ENCODE measurements around the gene GOLIM4. TPM values are rescaled to one million over a fixed set of nuclear protein-coding genes. Genes with fewer than 3 reads are reported as not detected.

The GOLIM4 gene
- total and polyA plus RNA-seq, 2 experiments from 2014 or later: 34.4 to 50.5 TPM

DNA sequence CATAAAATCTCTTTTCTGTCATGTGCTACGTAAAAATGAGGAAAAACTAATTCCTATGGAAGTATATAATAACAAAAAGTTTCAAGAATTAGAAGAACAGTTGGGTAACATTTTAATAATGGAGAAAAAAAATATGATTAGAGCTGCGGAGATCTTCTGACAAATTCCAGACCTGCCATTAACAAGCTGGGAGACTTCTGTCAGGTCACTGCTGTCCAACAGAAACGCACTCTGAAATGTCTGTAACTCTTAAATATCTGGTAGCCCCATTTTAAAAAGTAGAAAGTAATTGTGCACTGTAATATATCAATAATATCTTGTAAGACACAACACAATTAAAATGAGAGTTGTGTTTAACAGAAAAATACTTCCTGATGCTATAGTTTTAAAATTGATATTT, 15.7 kb downstream of the GOLIM4 start:
- no peak overlapping the region for H3K4me3 Mint-ChIP-seq
- no peaks in the 10 kb centered on the region for H3K36me3 ChIP-seq (ENCODE audit: insufficient read depth)
- TF ChIP-seq EZH2 (IDR thresholded peaks at IDR 0.05; ENCODE audit: low read depth, unreplicated experiment) (no peak), JUNB (IDR thresholded peaks at IDR 0.05; ENCODE audit: unreplicated experiment) (no peak), NANOG (IDR thresholded peaks at IDR 0.05; ENCODE audit: borderline replicate concordance) (no peak), ZNF331 (CRISPR knock-in tag; IDR thresholded peaks at IDR 0.05; ENCODE audit: low read depth) (no peak), STAT1 (IDR thresholded peaks at IDR 0.05; ENCODE audit: unreplicated experiment) (no peak), ZNF114 (CRISPR knock-in tag; IDR thresholded peaks at IDR 0.05) (no peak), EZH2phosphoT487 (IDR thresholded peaks at IDR 0.05; ENCODE audit: unreplicated experiment) (no peak), CREB1 (CRISPR knock-in tag; IDR thresholded peaks at IDR 0.05; ENCODE audit: low read depth) (no peak)
- TF ChIP-seq, protein P1, sequence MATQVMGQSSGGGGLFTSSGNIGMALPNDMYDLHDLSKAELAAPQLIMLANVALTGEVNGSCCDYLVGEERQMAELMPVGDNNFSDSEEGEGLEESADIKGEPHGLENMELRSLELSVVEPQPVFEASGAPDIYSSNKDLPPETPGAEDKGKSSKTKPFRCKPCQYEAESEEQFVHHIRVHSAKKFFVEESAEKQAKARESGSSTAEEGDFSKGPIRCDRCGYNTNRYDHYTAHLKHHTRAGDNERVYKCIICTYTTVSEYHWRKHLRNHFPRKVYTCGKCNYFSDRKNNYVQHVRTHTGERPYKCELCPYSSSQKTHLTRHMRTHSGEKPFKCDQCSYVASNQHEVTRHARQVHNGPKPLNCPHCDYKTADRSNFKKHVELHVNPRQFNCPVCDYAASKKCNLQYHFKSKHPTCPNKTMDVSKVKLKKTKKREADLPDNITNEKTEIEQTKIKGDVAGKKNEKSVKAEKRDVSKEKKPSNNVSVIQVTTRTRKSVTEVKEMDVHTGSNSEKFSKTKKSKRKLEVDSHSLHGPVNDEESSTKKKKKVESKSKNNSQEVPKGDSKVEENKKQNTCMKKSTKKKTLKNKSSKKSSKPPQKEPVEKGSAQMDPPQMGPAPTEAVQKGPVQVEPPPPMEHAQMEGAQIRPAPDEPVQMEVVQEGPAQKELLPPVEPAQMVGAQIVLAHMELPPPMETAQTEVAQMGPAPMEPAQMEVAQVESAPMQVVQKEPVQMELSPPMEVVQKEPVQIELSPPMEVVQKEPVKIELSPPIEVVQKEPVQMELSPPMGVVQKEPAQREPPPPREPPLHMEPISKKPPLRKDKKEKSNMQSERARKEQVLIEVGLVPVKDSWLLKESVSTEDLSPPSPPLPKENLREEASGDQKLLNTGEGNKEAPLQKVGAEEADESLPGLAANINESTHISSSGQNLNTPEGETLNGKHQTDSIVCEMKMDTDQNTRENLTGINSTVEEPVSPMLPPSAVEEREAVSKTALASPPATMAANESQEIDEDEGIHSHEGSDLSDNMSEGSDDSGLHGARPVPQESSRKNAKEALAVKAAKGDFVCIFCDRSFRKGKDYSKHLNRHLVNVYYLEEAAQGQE (IDR thresholded peaks at IDR 0.05; ENCODE audit: unreplicated experiment): no peak
- TF ChIP-seq, protein P2, sequence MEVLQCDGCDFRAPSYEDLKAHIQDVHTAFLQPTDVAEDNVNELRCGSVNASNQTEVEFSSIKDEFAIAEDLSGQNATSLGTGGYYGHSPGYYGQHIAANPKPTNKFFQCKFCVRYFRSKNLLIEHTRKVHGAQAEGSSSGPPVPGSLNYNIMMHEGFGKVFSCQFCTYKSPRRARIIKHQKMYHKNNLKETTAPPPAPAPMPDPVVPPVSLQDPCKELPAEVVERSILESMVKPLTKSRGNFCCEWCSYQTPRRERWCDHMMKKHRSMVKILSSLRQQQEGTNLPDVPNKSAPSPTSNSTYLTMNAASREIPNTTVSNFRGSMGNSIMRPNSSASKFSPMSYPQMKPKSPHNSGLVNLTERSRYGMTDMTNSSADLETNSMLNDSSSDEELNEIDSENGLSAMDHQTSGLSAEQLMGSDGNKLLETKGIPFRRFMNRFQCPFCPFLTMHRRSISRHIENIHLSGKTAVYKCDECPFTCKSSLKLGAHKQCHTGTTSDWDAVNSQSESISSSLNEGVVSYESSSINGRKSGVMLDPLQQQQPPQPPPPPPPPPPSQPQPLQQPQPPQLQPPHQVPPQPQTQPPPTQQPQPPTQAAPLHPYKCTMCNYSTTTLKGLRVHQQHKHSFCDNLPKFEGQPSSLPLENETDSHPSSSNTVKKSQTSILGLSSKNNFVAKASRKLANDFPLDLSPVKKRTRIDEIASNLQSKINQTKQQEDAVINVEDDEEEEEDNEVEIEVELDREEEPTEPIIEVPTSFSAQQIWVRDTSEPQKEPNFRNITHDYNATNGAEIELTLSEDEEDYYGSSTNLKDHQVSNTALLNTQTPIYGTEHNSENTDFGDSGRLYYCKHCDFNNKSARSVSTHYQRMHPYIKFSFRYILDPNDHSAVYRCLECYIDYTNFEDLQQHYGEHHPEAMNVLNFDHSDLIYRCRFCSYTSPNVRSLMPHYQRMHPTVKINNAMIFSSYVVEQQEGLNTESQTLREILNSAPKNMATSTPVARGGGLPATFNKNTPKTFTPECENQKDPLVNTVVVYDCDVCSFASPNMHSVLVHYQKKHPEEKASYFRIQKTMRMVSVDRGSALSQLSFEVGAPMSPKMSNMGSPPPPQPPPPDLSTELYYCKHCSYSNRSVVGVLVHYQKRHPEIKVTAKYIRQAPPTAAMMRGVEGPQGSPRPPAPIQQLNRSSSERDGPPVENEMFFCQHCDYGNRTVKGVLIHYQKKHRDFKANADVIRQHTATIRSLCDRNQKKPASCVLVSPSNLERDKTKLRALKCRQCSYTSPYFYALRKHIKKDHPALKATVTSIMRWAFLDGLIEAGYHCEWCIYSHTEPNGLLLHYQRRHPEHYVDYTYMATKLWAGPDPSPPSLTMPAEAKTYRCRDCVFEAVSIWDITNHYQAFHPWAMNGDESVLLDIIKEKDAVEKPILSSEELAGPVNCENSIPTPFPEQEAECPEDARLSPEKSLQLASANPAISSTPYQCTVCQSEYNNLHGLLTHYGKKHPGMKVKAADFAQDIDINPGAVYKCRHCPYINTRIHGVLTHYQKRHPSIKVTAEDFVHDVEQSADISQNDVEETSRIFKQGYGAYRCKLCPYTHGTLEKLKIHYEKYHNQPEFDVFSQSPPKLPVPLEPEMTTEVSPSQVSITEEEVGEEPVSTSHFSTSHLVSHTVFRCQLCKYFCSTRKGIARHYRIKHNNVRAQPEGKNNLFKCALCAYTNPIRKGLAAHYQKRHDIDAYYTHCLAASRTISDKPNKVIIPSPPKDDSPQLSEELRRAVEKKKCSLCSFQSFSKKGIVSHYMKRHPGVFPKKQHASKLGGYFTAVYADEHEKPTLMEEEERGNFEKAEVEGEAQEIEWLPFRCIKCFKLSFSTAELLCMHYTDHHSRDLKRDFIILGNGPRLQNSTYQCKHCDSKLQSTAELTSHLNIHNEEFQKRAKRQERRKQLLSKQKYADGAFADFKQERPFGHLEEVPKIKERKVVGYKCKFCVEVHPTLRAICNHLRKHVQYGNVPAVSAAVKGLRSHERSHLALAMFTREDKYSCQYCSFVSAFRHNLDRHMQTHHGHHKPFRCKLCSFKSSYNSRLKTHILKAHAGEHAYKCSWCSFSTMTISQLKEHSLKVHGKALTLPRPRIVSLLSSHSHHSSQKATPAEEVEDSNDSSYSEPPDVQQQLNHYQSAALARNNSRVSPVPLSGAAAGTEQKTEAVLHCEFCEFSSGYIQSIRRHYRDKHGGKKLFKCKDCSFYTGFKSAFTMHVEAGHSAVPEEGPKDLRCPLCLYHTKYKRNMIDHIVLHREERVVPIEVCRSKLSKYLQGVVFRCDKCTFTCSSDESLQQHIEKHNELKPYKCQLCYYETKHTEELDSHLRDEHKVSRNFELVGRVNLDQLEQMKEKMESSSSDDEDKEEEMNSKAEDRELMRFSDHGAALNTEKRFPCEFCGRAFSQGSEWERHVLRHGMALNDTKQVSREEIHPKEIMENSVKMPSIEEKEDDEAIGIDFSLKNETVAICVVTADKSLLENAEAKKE (CRISPR knock-in tag; IDR thresholded peaks at IDR 0.05): no peak
- TF ChIP-seq, protein P3, sequence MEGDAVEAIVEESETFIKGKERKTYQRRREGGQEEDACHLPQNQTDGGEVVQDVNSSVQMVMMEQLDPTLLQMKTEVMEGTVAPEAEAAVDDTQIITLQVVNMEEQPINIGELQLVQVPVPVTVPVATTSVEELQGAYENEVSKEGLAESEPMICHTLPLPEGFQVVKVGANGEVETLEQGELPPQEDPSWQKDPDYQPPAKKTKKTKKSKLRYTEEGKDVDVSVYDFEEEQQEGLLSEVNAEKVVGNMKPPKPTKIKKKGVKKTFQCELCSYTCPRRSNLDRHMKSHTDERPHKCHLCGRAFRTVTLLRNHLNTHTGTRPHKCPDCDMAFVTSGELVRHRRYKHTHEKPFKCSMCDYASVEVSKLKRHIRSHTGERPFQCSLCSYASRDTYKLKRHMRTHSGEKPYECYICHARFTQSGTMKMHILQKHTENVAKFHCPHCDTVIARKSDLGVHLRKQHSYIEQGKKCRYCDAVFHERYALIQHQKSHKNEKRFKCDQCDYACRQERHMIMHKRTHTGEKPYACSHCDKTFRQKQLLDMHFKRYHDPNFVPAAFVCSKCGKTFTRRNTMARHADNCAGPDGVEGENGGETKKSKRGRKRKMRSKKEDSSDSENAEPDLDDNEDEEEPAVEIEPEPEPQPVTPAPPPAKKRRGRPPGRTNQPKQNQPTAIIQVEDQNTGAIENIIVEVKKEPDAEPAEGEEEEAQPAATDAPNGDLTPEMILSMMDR (conservative IDR thresholded peaks at IDR 0.05; ENCODE audit: low read depth in 2 of 2): no peak
- TF ChIP-seq, protein P4, sequence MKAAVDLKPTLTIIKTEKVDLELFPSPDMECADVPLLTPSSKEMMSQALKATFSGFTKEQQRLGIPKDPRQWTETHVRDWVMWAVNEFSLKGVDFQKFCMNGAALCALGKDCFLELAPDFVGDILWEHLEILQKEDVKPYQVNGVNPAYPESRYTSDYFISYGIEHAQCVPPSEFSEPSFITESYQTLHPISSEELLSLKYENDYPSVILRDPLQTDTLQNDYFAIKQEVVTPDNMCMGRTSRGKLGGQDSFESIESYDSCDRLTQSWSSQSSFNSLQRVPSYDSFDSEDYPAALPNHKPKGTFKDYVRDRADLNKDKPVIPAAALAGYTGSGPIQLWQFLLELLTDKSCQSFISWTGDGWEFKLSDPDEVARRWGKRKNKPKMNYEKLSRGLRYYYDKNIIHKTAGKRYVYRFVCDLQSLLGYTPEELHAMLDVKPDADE (IDR thresholded peaks at IDR 0.05): no peak
- ATAC-seq (no peak), DNase-seq (ENCODE audit: low spot score) (no peak)
- peaks cover 98% of the 10 kb centered on the region for H3K79me2 ChIP-seq (replicated peaks; ENCODE audit: insufficient read depth)
- H3K27me3 ChIP-seq (ENCODE audit: insufficient read depth): no peaks in the 10 kb centered on the region
- no peak overlapping the region for H2AFZ ChIP-seq
- no peak overlapping the region for H3K27ac Mint-ChIP-seq
- no peaks in the 10 kb centered on the region for H3K9me2 ChIP-seq (ENCODE audit: insufficient read depth)
- H3K9me3 Mint-ChIP-seq: no peaks in the 10 kb centered on the region
- H3K27ac ChIP-seq (ENCODE audit: low read depth): no peak overlapping the region
- peaks cover 1% of the 10 kb centered on the region for H3K27me3 Mint-ChIP-seq (ENCODE audit: insufficient read depth, low read depth, poor library complexity)
- no peaks in the 10 kb centered on the region for H3F3A ChIP-seq (replicated peaks; ENCODE audit: low read depth)
- peaks cover 31% of the 10 kb centered on the region for H3K4me1 Mint-ChIP-seq
- no peak overlapping the region for H3K4me3 ChIP-seq
- H3K4me2 ChIP-seq: no peak overlapping the region
- no peaks in the 10 kb centered on the region for H3K36me3 Mint-ChIP-seq (ENCODE audit: low read depth)
- H3K4me1 ChIP-seq (ENCODE audit: insufficient read depth): peaks cover 34% of the 10 kb centered on the region
- H4K20me1 ChIP-seq (replicated peaks; ENCODE audit: insufficient read depth): no peaks in the 10 kb centered on the region
